ENCODE results near the gene IFNL3.
"Not testable (repeated sequence)": the region's sequence is repeated elsewhere in the genome, so short reads cannot be mapped to it uniquely, and the experiment has no call there.

The IFNL3 gene

DNA sequence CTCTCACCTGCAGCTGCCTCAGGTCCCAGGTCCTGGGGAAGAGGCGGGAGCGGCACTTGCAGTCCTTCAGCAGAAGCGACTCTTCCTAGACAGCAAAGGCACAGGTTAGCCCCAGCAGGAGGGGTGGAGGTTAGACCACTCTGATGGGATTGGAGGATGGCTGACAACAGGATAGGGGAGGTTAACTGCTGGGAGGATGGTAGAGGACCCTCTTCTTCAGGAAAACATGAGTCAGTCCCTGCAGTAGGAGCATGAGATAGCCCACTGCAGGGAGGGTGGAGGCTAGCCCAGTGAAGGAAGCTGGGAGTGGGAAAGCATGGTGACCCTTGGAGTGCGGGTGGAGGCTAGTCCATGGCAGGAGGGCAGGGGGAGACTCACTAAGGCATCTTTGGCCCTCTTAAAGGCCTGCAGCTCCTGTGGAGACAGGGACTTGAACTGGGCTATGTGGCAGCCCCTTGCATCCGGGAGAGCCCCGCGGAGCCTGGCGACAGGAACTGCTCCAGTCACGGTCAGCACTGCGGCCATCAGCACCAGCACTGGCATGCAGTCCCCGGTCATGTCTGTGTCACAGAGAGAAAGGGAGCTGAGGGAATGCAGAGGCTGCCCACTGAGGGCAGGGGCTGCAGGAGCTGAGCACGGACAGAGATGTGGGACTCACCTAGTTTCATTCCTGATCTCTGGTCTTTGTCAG is at the start of gene IFNL3:
TSS of gene IFNL3 (minus strand) at position 597 of the 691 bp plus-strand sequence. CDS start at position 558, 39 bp downstream.
- peaks cover 0 to 14% (median 7%) of the 10 kb centered on the region in 11 experiments; a peak in 12 of 22 replicates for H3K9me3 ChIP-seq (replicated peaks in 1 of 11)
- not testable (repeated sequence) for H3K4me2 ChIP-seq, H3K9ac ChIP-seq, H3K4me3 ChIP-seq, H3K36me3 ChIP-seq, H3K27me3 ChIP-seq, H3K27ac ChIP-seq, H4K20me1 ChIP-seq
- H3K4me1 ChIP-seq: peaks cover 0 to 30% (median 6%) of the 10 kb centered on the region in 10 experiments; a peak in 11 of 20 replicates

- no peak for TF ChIP-seq Cebpa-rat (IDR thresholded peaks at IDR 0.05)
- H3K9me3 ChIP-seq (replicated peaks in 1 of 11): peaks cover 0 to 11% (median 0%) of the 10 kb centered on the region in 11 experiments; a peak in 3 of 22 replicates
- H3K27me3 ChIP-seq: no peaks in the 10 kb centered on the region
- H3K9ac ChIP-seq: no peak overlapping the region
- no peaks in the 10 kb centered on the region for H3K36me3 ChIP-seq
- H3K4me3 ChIP-seq: no peak overlapping the region
- no peak overlapping the region for H3K4me2 ChIP-seq
- H4K20me1 ChIP-seq: no peaks in the 10 kb centered on the region
- peaks cover 0 to 12% (median 7%) of the 10 kb centered on the region in 10 experiments; a peak in 8 of 20 replicates for H3K4me1 ChIP-seq
- no peak overlapping the region for H3K27ac ChIP-seq
Measured at GRCh38 chr19:39293394-39293793, 48.6 kb upstream of the IFNL3 start.

DNA sequence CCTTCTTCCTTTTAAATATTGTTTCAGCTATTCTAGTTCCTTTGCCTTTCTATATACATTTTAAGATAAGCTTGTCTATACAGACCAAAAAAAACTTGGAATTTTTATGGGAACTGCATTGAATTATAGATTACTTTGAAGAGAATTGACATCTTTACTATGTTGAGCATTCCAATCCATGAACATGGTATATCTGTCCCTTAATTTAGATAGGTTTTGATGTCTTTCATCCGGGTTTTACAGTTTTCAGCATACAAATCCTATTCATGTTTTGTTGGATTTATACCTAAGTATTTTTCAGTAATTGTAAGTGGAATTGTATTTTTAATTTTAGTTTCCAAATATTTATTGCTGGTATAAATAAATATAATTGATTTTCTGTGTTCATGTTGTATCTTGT is 39.2 kb upstream of the IFNL3 start:
- Histone ChIP-seq H3K4me2 (no peak overlapping the region), H3K36me3 (no peaks in the 10 kb centered on the region), H4K20me1 (no peaks in the 10 kb centered on the region), H3K9ac (no peak overlapping the region), H3K27ac (no peak overlapping the region), H3K4me1 (peaks cover 0 to 20% (median 0%) of the 10 kb centered on the region in 10 experiments; a peak in 5 of 20 replicates), H3K4me3 (no peak overlapping the region), H3K9me3 (replicated peaks in 1 of 11) (peaks cover 15 to 39% (median 33%) of the 10 kb centered on the region in 11 experiments), H3K27me3 (no peaks in the 10 kb centered on the region)
- no peak for TF ChIP-seq Cebpa-rat (IDR thresholded peaks at IDR 0.05)

DNA sequence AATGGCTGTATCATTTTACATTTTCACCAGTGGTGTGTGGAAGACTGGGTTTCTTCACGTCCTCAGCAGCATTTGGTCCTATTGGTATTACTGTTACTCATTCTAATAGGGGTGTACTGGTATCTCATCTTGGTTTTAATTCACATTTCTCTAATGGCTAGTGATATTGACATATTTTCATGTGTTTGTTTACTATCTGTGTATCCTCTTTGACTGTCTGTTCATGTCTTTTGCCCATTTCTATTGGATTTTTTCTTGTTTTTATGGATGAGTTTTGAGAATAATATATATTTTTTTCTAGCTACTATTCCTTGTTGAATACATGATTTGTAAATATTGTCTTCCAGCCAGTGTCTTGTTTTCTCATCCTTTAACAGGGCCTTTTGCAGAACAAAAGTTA is 37.2 kb upstream of the IFNL3 start:
- no peak overlapping the region for H3K4me3 ChIP-seq
- H3K4me1 ChIP-seq: peaks cover 0 to 9% (median 0%) of the 10 kb centered on the region in 10 experiments; a peak in 5 of 20 replicates
- no peaks in the 10 kb centered on the region for H3K27me3 ChIP-seq
- no peak overlapping the region for H3K4me2 ChIP-seq
- no peaks in the 10 kb centered on the region for H4K20me1 ChIP-seq
- no peak overlapping the region for H3K9ac ChIP-seq
- TF ChIP-seq Cebpa-rat (IDR thresholded peaks at IDR 0.05): no peak
- peaks cover 15 to 39% (median 33%) of the 10 kb centered on the region in 11 experiments for H3K9me3 ChIP-seq (replicated peaks in 1 of 11)
- no peaks in the 10 kb centered on the region for H3K36me3 ChIP-seq
- H3K27ac ChIP-seq: no peak overlapping the region

DNA sequence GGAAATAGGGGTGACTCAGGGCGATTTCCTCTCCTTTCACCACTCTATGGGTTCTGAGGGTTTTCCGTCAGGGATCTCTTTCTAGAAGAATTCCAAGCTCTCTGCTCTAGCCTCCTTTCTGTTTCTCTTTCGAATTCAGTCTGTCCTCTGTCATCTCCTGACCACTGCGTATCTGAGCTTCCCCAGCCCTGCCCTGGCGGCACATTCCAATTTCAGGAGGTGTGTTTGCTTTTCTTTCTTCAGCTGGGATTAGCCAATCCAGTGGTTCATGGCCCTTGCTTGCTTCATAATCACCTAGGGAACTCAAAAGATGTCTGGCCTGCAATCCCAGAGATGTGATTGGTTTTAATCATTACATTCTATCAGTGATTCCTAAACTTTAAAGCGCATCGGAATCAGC is 32.8 kb upstream of the IFNL3 start:
- peaks cover 9 to 18% (median 15%) of the 10 kb centered on the region in 11 experiments; a peak in 21 of 22 replicates for H3K9me3 ChIP-seq (replicated peaks in 1 of 11)
- H3K9ac ChIP-seq: no peak overlapping the region
- H3K4me1 ChIP-seq: no peaks in the 10 kb centered on the region
- H3K27me3 ChIP-seq: no peaks in the 10 kb centered on the region
- H3K4me3 ChIP-seq: no peak overlapping the region
- TF ChIP-seq Cebpa-rat (IDR thresholded peaks at IDR 0.05): no peak
- H4K20me1 ChIP-seq: no peaks in the 10 kb centered on the region
- no peak overlapping the region for H3K27ac ChIP-seq
- H3K4me2 ChIP-seq: no peak overlapping the region
- no peaks in the 10 kb centered on the region for H3K36me3 ChIP-seq

DNA sequence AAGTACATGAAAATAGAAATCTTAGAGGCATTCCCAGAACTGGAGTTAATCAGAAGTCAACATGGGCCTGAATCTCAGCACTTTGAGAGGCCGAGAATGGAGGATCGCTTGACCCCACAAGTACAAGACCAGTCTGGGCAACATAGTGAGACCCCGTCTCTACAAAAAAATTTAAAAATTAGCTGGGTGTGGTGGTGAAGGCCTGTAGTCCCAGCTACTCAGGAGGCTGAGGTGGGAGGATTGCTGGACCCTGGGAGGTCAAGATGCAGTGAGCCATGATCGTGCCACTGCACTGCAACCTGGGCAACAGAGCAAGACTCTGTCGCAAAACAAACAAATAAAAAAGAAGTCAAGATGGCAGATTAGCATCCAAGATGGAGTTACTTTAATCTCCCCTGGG is 31.9 kb upstream of the IFNL3 start:
- H3K9me3 ChIP-seq (replicated peaks in 1 of 11): peaks cover under 1 to 9% (median 6%) of the 10 kb centered on the region in 11 experiments; a peak in 16 of 22 replicates
- no peak for TF ChIP-seq Cebpa-rat (IDR thresholded peaks at IDR 0.05)
- H3K36me3 ChIP-seq: no peaks in the 10 kb centered on the region

GRCh38 chr19:39275578-39275977 is 30.8 kb upstream of the IFNL3 start:
- H3K4me2 ChIP-seq: no peak overlapping the region
- no peaks in the 10 kb centered on the region for H4K20me1 ChIP-seq
- no peak overlapping the region for H3K4me3 ChIP-seq
- no peak overlapping the region for H3K27ac ChIP-seq
- H3K9ac ChIP-seq: no peak overlapping the region
- no peak for TF ChIP-seq Cebpa-rat (IDR thresholded peaks at IDR 0.05)
- H3K4me1 ChIP-seq: no peaks in the 10 kb centered on the region
- H3K36me3 ChIP-seq: no peaks in the 10 kb centered on the region
- H3K27me3 ChIP-seq: no peaks in the 10 kb centered on the region
- H3K9me3 ChIP-seq (replicated peaks in 1 of 11): no peaks in the 10 kb centered on the region

More for the DNA sequence above, 31.9 kb upstream of the IFNL3 start:
- H3K4me3 ChIP-seq: no peak overlapping the region
- no peak overlapping the region for H3K9ac ChIP-seq
- no peak overlapping the region for H3K4me2 ChIP-seq
- no peak overlapping the region for H3K27ac ChIP-seq
- no peaks in the 10 kb centered on the region for H3K4me1 ChIP-seq
- H3K27me3 ChIP-seq: no peaks in the 10 kb centered on the region
- H4K20me1 ChIP-seq: no peaks in the 10 kb centered on the region

GRCh38 chr19:39273859-39274258 is 29.1 kb upstream of the IFNL3 start:
- not testable (repeated sequence) for H3K4me2 ChIP-seq; H3K9me3 ChIP-seq (replicated peaks in 1 of 11); H3K4me3 ChIP-seq; H3K27ac ChIP-seq; H4K20me1 ChIP-seq; H3K27me3 ChIP-seq; H3K36me3 ChIP-seq; H3K9ac ChIP-seq; H3K4me1 ChIP-seq

DNA sequence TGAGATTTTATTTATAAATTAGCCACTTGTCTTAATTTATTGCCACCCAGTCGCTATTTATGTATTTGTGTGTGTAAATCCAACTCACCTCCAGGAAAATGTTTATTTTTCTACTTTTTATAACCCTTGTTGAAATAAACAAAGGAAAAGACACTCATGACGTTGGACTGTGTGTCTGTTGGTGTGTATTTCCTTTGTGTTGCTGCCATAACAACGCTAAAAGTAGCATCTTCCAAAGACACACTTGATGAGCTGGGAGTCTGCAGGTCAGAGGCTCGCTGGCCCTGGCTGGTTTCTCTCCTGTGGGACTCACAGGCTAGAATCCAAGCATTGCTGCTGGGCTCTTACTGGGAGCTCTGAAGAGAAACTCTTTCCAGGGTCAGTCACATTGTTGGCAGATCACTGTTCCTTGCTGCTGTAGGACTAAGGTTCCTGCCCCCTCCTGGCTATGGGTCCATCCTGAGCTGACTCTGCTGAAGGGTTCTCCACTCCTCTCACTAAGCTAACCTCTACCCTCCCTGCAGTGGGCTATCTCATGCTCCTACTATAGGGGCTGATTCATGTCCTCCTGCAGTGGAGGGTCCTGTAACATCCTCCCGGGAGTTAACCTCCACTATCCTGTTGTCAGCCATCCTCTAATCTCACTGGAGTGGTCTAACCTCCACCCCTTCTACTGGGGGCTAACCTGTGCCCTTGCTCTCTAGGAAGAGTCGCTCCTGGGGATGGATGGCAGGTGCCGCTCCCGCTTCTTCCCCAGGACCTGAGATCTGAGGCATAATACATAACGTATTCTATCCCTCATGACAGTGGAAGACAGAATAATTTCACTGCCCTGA is 25.4 kb upstream of the IFNL3 start:
- Histone ChIP-seq H3K36me3 (no peaks in the 10 kb centered on the region), H3K4me1 (peaks cover 0 to 15% (median 5%) of the 10 kb centered on the region in 10 experiments; a peak in 9 of 20 replicates), H3K4me3 (no peak overlapping the region), H3K9ac (no peak overlapping the region), H3K4me2 (peak overlapping the region in 3 of 11 experiments; percentile 2 to 37 (median 2); a peak in 4 of 22 replicates), H3K27ac (no peak overlapping the region), H3K9me3 (replicated peaks in 1 of 11) (peaks cover 0 to 3% (median 1%) of the 10 kb centered on the region in 11 experiments; a peak in 10 of 22 replicates), H3K27me3 (no peaks in the 10 kb centered on the region), H4K20me1 (no peaks in the 10 kb centered on the region)
- TF ChIP-seq Cebpa-rat (IDR thresholded peaks at IDR 0.05): no peak

DNA sequence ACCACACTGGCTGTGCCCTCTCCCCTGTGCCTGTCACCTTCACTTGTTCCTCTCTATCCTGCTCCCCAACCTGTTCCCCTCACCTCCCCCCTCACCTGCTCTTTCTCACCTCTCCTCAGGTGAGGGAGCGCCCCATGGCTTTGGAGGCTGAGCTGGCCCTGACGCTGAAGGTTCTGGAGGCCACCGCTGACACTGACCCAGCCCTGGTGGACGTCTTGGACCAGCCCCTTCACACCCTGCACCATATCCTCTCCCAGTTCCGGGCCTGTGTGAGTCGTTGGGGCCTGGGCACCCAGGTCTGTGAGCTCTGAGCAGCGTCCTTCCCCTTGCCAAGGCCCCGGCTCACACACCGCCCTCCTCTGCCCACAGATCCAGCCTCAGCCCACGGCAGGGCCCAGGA is 24.6 kb upstream of the IFNL3 start:
- peaks cover 0 to 24% (median 7%) of the 10 kb centered on the region in 10 experiments; a peak in 12 of 20 replicates for H3K4me1 ChIP-seq
- H3K27ac ChIP-seq, H3K4me2 ChIP-seq, H3K36me3 ChIP-seq, H3K27me3 ChIP-seq, H3K4me3 ChIP-seq, H3K9ac ChIP-seq, H4K20me1 ChIP-seq: not testable (repeated sequence)
- H3K9me3 ChIP-seq (replicated peaks in 1 of 11): peaks cover 8 to 12% (median 10%) of the 10 kb centered on the region in 11 experiments; a peak in 20 of 22 replicates

GRCh38 chr19:39268531-39269223 is 23.9 kb upstream of the IFNL3 start:
- H3K4me2 ChIP-seq, H3K36me3 ChIP-seq, H3K9ac ChIP-seq, H4K20me1 ChIP-seq, H3K4me3 ChIP-seq, H3K27ac ChIP-seq: not testable (repeated sequence)
- Histone ChIP-seq H3K4me1 (peaks cover 0 to 31% (median 14%) of the 10 kb centered on the region in 10 experiments; a peak in 14 of 20 replicates), H3K9me3 (replicated peaks in 1 of 11) (peaks cover 10 to 16% (median 12%) of the 10 kb centered on the region in 11 experiments; a peak in 20 of 22 replicates), H3K27me3 (peaks cover 3 to 12% (median 9%) of the 10 kb centered on the region in 11 experiments; a peak in 15 of 22 replicates)

DNA sequence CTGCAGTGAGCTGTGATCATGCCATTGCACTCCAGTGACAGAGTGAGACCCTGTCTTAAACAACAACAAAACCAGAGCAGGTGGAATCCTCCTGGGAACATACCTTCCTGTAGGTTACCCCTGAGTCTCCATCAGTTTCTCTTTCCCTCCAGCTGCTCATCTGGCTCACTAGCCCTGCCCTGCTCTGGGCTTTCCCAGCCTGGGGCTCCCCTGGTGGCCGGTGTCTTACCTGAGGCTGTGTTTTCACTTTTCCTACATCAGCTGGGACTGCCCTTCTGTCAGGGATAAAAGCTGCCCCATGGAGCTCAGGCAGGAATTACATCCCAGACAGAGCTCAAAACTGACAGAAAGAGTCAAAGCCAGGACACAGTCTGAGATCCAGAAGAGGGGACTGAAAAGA is 23.3 kb upstream of the IFNL3 start, which contains the start of gene IFNL2:
TSS of gene IFNL2 (plus strand) at position 312 of the 400 bp plus-strand sequence. CDS start 173 bp downstream, outside the sequence.
- peaks cover 3 to 18% (median 11%) of the 10 kb centered on the region in 11 experiments; a peak in 15 of 22 replicates for H3K27me3 ChIP-seq
- peaks cover 0 to 37% (median 20%) of the 10 kb centered on the region in 10 experiments; a peak in 14 of 20 replicates for H3K4me1 ChIP-seq
- peaks cover 10 to 16% (median 12%) of the 10 kb centered on the region in 11 experiments; a peak in 20 of 22 replicates for H3K9me3 ChIP-seq (replicated peaks in 1 of 11)
- not testable (repeated sequence) for H3K4me3 ChIP-seq, H3K9ac ChIP-seq, H4K20me1 ChIP-seq, H3K4me2 ChIP-seq, H3K27ac ChIP-seq, H3K36me3 ChIP-seq

Data from BLaER1 treated with 17β-estradiol and CSF1 and Interleukin-3, amounts not matched to agents 10 nM and 100 nM (cell line).